ENCODE results near the gene NT5M. TPM values are rescaled to one million over a fixed set of nuclear protein-coding genes. Genes with fewer than 3 reads are reported as not detected.
A peak's percentile ranks its signal among the peaks of the same experiment; 100 is the strongest.
"Not testable (repeated sequence)": the region's sequence is repeated elsewhere in the genome, so short reads cannot be mapped to it uniquely, and the experiment has no call there.

The NT5M gene
- total and polyA plus RNA-seq, 9 donors: 5.1 to 10.8 (median 6.7) TPM

DNA sequence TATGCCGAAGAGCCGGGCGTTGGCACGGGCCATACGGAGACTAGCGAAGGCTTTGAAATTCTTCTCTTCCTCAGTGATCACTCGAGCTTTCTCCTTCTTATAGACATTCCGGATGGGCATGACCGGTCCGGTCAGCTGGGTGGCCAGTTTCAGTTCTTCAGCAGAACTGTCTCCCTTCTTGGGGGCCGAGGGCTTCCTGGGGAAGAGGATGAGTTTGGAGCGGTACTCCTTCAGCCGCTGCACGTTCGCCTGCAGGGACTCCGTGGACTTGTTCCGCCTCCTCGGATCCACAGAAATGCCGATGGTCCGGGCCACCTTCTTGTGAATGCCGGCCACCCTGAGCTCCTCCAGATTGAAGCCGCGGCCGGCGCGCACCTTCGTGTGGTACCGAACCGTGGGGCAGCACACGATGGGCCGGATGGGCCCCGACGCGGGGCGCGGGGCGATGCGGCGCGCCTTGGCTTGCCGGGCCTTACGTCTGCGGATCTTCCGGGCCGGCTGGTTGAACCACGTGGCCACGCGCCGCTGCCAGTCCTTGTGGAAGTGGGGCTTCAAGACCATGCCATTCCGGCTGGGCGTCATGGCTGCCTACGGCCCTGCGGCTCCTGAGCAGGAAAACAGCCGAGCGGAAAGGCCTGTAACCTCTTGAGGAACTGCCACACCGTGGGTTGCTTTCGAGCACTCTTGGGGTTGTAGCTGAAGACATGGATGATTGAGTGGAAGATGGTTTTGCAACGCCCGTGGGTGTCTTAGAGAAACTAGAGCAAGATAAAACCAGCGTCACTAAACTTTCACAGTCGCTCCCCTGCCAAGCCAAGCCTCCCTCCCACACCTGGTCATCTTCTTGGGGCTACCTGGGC, 80.5 kb downstream of the NT5M start:
- not testable (repeated sequence) for H3K27me3 ChIP-seq (ENCODE audit: control insufficient read depth, insufficient read depth, low read length); H3K9me3 ChIP-seq (replicated peaks; ENCODE audit: control insufficient read depth, low read depth, low read length); H3K27ac ChIP-seq (ENCODE audit: low read length); H3K36me3 ChIP-seq (ENCODE audit: control insufficient read depth, insufficient read depth, low read length); H3K4me3 ChIP-seq (ENCODE audit: low read length); DNase-seq
- 92% methylated on average over 53 of the region's 61 CpGs for WGBS (ENCODE audit: insufficient coverage)
- peaks cover 45% of the 10 kb centered on the region for H3K4me1 ChIP-seq (ENCODE audit: control insufficient read depth, insufficient read depth, low read length)

DNA sequence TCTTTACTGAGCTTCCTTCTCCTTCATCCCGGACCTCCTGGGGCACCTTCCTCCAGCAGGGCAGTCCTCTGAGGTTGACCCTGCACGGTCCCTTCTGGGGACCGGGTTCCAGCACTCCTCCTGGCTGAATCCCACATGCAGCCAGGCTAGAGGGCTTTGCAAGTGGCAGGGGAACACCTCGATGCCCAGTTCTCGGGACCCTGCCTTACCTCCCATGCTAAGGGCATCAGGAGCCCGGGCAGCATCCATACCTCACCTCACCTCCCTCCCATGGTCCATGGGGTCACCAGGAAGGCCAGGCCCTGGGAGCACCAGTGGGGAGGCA, 81.1 kb downstream of the NT5M start:
- H3K36me3 ChIP-seq (ENCODE audit: control insufficient read depth, insufficient read depth, low read length): no peaks in the 10 kb centered on the region
- H3K27me3 ChIP-seq (ENCODE audit: control insufficient read depth, insufficient read depth, low read length): peaks cover 6% of the 10 kb centered on the region
- WGBS (ENCODE audit: insufficient coverage): 86% methylated on average over 5 of the region's 6 CpGs
- no peaks in the 10 kb centered on the region for H3K9me3 ChIP-seq (replicated peaks; ENCODE audit: control insufficient read depth, low read depth, low read length)
- peaks cover 48% of the 10 kb centered on the region for H3K4me1 ChIP-seq (ENCODE audit: control insufficient read depth, insufficient read depth, low read length)
- H3K4me3 ChIP-seq (ENCODE audit: low read length): no peak overlapping the region
- no peak for DNase-seq
- H3K27ac ChIP-seq (ENCODE audit: low read length): no peak overlapping the region

DNA sequence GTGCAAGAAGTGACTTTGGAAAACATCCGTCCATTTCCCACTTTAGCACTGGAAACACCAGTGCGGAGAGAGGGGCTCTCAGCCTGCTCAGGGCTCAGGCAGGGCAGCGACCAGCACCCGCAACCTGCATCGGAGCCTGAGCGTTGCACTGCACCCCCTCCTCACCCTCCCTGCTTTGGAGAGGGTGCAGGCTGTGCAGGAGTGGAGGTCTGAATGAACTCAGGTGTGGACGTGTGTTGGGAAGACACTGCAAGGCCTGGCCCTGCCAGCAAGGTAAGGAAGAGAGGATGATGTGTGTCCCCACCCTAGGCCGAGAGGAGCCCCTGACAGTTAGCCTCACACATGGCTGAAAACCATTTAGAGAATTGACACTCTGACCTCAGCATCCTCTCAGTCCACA, 81.8 kb downstream of the NT5M start:
- peaks cover 48% of the 10 kb centered on the region for H3K4me1 ChIP-seq (ENCODE audit: control insufficient read depth, insufficient read depth, low read length)
- H3K27ac ChIP-seq (ENCODE audit: low read length): no peak overlapping the region
- H3K4me3 ChIP-seq (ENCODE audit: low read length): no peak overlapping the region
- 71% methylated on average over 7 of the region's 8 CpGs for WGBS (ENCODE audit: insufficient coverage)
- peaks cover 6% of the 10 kb centered on the region for H3K27me3 ChIP-seq (ENCODE audit: control insufficient read depth, insufficient read depth, low read length)
- DNase-seq: no peak
- H3K9me3 ChIP-seq (replicated peaks; ENCODE audit: control insufficient read depth, low read depth, low read length): no peaks in the 10 kb centered on the region
- no peaks in the 10 kb centered on the region for H3K36me3 ChIP-seq (ENCODE audit: control insufficient read depth, insufficient read depth, low read length)

DNA sequence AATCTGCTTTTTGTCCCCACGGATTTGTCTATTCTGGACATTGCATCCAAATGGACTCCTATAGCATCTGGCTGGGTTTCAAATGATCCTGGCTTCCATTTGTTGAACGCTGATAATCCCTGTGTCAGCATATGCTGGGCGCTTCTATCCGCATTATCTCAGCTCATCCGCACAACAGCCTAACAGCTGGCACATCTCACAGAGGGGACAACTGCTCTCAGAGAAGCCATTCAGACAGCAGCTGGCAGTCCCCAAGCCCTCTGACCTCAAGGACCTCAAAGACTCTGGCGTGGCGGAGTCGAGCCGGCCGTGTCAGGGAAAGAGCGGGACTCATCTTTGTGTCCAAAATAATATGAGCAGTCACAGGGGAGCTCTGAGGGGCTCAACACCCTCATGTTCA, 82.3 kb downstream of the NT5M start:
- peak overlapping the region; percentile 62 for H3K27ac ChIP-seq (ENCODE audit: low read length)
- H3K36me3 ChIP-seq (ENCODE audit: control insufficient read depth, insufficient read depth, low read length): no peaks in the 10 kb centered on the region
- peaks cover 45% of the 10 kb centered on the region for H3K4me1 ChIP-seq (ENCODE audit: control insufficient read depth, insufficient read depth, low read length)
- WGBS (ENCODE audit: insufficient coverage): 38% methylated on average over 10 of the region's 11 CpGs
- H3K9me3 ChIP-seq (replicated peaks; ENCODE audit: control insufficient read depth, low read depth, low read length): no peaks in the 10 kb centered on the region
- peak; percentile 85 for DNase-seq
- no peak overlapping the region for H3K4me3 ChIP-seq (ENCODE audit: low read length)
- H3K27me3 ChIP-seq (ENCODE audit: control insufficient read depth, insufficient read depth, low read length): peaks cover 3% of the 10 kb centered on the region

DNA sequence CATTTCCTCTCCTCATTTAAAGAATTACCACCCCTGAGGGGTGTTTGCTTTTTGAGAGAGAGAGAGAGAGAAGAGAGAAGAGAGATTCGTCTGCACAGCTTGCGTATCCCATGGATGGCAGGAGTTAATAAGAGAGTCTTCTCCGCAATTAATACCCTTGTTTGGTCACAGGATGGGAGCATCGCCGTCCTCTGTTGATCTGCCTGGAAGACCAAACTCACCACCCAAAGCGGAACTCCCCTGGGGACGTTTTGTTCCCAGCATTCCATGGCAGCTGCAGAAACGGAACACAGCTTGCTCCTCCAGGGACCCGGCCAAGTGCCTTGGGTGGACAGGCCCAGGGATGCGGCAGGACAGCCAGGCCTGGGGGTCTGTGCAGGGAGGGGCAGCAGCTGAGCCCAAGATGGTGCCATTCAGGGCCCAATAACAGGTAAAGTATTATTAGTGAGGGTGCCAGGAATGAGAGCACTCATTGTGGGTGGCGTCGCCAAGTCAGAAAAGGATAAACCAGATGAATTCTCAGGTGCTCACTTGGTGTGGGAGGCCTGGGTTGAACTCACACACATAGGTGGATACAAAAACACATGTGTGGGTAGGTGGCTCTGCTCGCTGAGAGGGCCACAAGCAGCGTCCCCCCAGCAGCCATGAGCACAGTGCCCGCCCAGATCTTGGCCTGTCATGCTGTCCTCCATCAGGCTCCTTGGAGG, 83.1 kb downstream of the NT5M start:
- Histone ChIP-seq H3K4me1 (ENCODE audit: control insufficient read depth, insufficient read depth, low read length) (peaks cover 42% of the 10 kb centered on the region), H3K27me3 (ENCODE audit: control insufficient read depth, insufficient read depth, low read length) (peaks cover 3% of the 10 kb centered on the region), H3K27ac (ENCODE audit: low read length) (peak overlapping the region; percentile 62), H3K9me3 (replicated peaks; ENCODE audit: control insufficient read depth, low read depth, low read length) (no peaks in the 10 kb centered on the region), H3K4me3 (ENCODE audit: low read length) (no peak overlapping the region), H3K36me3 (ENCODE audit: control insufficient read depth, insufficient read depth, low read length) (no peaks in the 10 kb centered on the region)
- WGBS (ENCODE audit: insufficient coverage): 56% methylated on average over 14 of the region's 15 CpGs
- DNase-seq: peak; percentile 55

DNA sequence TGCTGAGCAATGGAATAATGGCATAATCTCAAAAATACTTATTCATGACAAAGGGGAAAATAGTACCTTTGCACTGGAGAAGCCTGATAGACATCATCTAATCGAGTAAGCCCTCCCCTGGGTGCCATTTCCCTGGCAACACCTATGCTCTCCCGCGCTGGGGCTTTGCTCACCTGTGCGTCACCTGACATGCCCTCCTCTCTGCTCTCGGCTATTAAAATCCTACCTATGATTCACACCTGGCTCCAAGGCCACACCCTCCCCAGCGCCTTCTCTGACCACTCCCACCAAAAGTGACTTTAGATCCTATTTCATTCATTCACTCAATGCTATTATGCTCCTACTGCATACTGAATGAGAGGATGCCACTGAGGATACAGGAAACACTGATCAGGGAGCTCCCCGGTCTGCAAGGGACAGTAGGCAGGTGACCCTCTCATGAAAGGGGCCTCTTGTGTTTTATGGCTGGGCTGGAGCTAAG, 83.9 kb downstream of the NT5M start:
- no peak for DNase-seq

DNA sequence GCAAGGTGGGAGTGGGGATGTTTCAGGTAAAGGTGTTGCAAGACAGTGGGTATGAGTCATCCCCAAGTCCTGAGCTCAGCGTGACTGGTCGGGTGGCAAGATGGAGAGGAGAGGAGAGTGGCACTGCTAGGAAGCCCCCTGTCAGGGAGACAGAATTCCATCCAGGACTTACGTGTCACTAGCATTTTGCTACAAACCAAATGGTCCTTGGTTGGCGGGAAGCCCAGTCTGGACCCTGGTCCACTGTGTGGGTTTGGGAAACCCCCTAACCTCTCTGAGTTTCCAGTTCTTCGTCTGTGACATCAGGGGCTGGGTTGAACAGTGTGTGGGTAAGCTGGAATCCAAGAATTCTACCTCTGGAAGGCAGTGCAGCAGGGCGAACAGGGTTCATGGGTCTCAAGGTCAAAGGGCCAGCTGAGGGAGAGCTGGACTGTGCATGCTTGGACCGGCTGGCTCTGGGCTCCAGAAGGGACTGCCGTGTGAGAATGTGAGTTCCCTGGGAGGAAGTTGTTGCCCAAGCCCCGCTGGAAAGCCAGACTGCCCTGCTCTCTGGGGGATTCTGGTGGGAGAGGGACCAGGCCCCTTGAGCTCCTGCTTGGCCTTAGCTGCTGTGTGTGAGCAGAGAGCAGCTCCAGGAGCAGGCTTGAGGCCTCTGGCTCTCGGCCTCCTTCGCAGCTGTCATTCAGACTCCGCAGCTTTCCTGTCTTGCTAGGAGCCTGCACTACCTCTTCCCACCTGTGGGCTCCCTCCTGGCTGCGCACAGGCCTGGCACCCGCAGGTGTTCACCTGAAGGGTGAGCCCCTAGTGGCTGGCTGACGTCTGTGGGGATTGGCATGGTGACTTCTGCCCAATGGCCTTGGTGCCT, 84.6 kb downstream of the NT5M start:
- 44% methylated on average over 12 of the region's 15 CpGs for WGBS (ENCODE audit: insufficient coverage)

More for the DNA sequence above, 83.9 kb downstream of the NT5M start:
- Histone ChIP-seq H3K36me3 (ENCODE audit: control insufficient read depth, insufficient read depth, low read length) (no peaks in the 10 kb centered on the region), H3K27me3 (ENCODE audit: control insufficient read depth, insufficient read depth, low read length) (peaks cover 4% of the 10 kb centered on the region), H3K27ac (ENCODE audit: low read length) (no peak overlapping the region), H3K4me1 (ENCODE audit: control insufficient read depth, insufficient read depth, low read length) (peaks cover 40% of the 10 kb centered on the region), H3K9me3 (replicated peaks; ENCODE audit: control insufficient read depth, low read depth, low read length) (no peaks in the 10 kb centered on the region), H3K4me3 (ENCODE audit: low read length) (no peak overlapping the region)
- 76% methylated on average over 7 of the region's 7 CpGs for WGBS (ENCODE audit: insufficient coverage)

DNA sequence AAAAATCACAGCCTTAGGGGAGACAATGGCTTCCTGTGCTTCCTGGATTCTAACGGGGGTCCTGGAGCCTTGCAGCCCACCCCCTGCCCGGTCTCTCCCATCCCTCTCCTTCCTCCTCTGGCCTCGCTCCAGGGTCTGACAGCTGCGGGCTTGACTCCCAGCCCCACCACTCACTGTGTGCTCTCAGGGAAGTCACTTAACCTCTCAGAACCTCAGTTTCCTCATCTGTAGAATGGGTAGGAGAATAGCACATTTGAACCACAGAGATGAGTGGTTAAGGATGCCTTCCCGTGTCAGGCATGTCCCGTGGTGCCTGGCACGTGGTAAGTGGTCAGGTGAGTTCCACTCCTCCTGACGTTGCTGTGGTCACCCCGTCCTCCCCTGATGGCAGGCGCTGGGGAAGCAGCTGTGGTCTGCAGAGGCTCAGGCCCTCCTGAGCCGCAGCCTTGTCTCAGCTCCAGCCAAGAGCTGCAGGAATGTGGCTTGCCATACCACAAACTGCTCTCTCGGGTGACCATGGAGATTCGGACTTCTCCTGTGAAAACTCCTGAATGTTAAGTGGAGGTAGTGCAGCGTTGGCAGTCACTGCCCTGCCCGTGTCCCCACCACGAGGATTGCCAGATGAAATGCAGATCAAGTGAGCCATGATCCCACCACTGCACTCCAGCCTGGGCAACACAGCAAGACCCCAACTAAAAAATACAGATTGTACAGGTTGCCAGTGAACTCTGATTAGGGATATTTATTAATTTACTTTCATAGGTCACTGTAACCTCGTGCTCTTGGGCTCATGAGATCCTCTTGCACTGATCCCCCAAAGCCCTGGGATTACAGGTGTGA, 85.7 kb downstream of the NT5M start:
- DNase-seq: no peak
- Histone ChIP-seq H3K27ac (ENCODE audit: low read length) (no peak overlapping the region), H3K9me3 (replicated peaks; ENCODE audit: control insufficient read depth, low read depth, low read length) (no peaks in the 10 kb centered on the region), H3K27me3 (ENCODE audit: control insufficient read depth, insufficient read depth, low read length) (peaks cover 4% of the 10 kb centered on the region), H3K36me3 (ENCODE audit: control insufficient read depth, insufficient read depth, low read length) (no peaks in the 10 kb centered on the region), H3K4me1 (ENCODE audit: control insufficient read depth, insufficient read depth, low read length) (peaks cover 44% of the 10 kb centered on the region), H3K4me3 (ENCODE audit: low read length) (no peak overlapping the region)
- 76% methylated on average over 7 of the region's 17 CpGs for WGBS (ENCODE audit: insufficient coverage)

More for the DNA sequence above, 84.6 kb downstream of the NT5M start:
- no peaks in the 10 kb centered on the region for H3K36me3 ChIP-seq (ENCODE audit: control insufficient read depth, insufficient read depth, low read length)
- H3K4me3 ChIP-seq (ENCODE audit: low read length): no peak overlapping the region
- DNase-seq: peak; percentile 10
- no peaks in the 10 kb centered on the region for H3K9me3 ChIP-seq (replicated peaks; ENCODE audit: control insufficient read depth, low read depth, low read length)
- peaks cover 4% of the 10 kb centered on the region for H3K27me3 ChIP-seq (ENCODE audit: control insufficient read depth, insufficient read depth, low read length)
- H3K4me1 ChIP-seq (ENCODE audit: control insufficient read depth, insufficient read depth, low read length): peaks cover 43% of the 10 kb centered on the region
- H3K27ac ChIP-seq (ENCODE audit: low read length): no peak overlapping the region

DNA sequence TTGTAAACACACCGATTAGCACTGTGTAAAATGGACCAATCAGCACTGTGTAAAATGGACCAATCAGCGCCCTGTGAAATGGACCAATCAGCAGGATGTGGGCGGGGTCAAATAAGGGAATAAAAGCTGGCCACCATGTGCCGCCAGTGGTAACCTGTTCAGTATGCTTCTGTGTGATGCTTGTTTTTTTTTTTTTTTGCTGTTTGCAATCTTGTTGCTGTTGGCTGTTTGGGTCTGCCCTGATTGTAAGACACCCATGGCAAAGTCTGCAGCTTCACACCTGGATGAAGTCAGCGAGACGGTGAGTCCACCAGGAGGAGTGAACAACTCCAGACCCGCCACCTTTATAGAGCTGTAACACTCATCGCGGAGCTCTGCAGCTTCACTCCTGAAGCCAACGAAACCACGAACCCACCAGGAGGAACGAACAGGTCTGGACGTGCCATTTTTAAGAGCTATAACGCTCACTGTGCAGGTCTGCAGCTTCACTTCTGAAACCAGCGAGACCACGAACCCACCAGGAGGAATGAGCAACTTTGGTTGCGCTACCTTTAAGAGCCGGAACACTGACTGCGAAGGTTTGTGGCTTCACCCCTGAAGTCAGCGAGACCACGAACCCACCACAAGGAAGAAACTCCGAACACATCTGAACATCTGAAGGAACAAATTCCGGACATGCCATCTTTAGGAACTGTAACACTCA, 88.6 kb downstream of the NT5M start:
- Histone ChIP-seq H3K27ac (ENCODE audit: low read length) (no peak overlapping the region), H3K9me3 (replicated peaks; ENCODE audit: control insufficient read depth, low read depth, low read length) (peaks cover 3% of the 10 kb centered on the region), H3K36me3 (ENCODE audit: control insufficient read depth, insufficient read depth, low read length) (no peaks in the 10 kb centered on the region), H3K27me3 (ENCODE audit: control insufficient read depth, insufficient read depth, low read length) (peaks cover 4% of the 10 kb centered on the region), H3K4me1 (ENCODE audit: control insufficient read depth, insufficient read depth, low read length) (peaks cover 21% of the 10 kb centered on the region), H3K4me3 (ENCODE audit: low read length) (no peak overlapping the region)
- 90% methylated on average over 23 of the region's 23 CpGs for WGBS (ENCODE audit: insufficient coverage)
- DNase-seq: no peak
